ENCODE measurements around the gene IL19.
A peak's percentile ranks its signal among the peaks of the same experiment; 100 is the strongest.
"Not testable (repeated sequence)": the region's sequence is repeated elsewhere in the genome, so short reads cannot be mapped to it uniquely, and the experiment has no call there.

IL19 gene

DNA sequence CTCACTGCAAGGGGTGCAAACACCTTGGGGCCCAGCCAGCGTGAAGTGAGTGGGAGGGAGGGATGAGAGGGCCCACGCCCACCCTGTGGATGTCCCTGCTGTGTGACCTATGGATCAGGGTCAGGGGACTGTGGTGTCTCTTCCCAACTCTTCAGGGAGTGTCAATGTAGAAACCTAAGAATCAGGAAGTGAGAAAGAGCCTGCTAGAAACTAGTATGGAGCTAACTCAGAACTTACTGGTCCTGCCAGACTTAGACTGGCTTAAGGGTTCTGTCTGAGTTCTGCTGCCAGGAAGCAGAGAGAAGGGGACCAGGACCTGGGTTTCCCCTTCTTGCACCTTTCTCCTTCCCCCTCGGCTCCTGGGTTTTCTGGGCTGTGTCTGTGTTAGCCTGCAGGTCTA is 3.5 kb downstream of the IL19 start:
- no peaks in the 10 kb centered on the region for H3K27me3 ChIP-seq (replicated peaks; ENCODE audit: control insufficient read depth, insufficient read depth, low read length, poor library complexity, severe bottlenecking)
- no peak for DNase-seq

DNA sequence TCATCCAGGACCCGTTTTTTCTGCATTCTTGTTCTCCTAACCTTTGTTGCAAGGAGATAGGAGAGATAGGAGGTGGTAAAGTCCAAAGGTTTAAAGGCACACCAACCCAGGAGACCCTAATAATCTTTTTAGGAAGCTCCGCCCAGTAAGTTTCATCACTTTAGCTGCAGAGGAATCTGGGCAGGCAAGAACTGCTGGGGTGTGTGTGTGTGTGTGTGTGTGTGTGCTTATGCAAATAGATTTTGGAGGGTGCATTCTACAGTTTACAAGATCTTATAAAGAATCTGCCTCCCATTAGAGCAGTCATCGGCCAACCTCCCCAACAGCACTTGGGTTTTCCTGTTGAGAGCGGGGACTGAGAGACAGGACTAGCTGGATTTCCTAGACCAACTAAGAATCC is 5.7 kb downstream of the IL19 start:
- Histone ChIP-seq H3K4me1 (ENCODE audit: control insufficient read depth, insufficient read depth, low read length, poor library complexity, severe bottlenecking) (peaks cover 13% of the 10 kb centered on the region), H3K27ac (ENCODE audit: insufficient read depth, low read length, poor library complexity, severe bottlenecking) (no peak overlapping the region), H3K9me3 (ENCODE audit: control insufficient read depth, low read length) (no peaks in the 10 kb centered on the region), H3K4me3 (ENCODE audit: insufficient read depth, low read depth, low read length, poor library complexity, severe bottlenecking) (no peak overlapping the region), H3K36me3 (ENCODE audit: control insufficient read depth, insufficient read depth, low read length) (no peaks in the 10 kb centered on the region), H3K27me3 (replicated peaks; ENCODE audit: control insufficient read depth, insufficient read depth, low read length, poor library complexity, severe bottlenecking) (no peaks in the 10 kb centered on the region)
- no peak for DNase-seq

More for the DNA sequence above, 3.5 kb downstream of the IL19 start:
- no peaks in the 10 kb centered on the region for H3K36me3 ChIP-seq (ENCODE audit: control insufficient read depth, insufficient read depth, low read length)
- H3K4me1 ChIP-seq (ENCODE audit: control insufficient read depth, insufficient read depth, low read length, poor library complexity, severe bottlenecking) = peaks cover 34% of the 10 kb centered on the region
- no peaks in the 10 kb centered on the region for H3K9me3 ChIP-seq (ENCODE audit: control insufficient read depth, low read length)
- H3K27ac ChIP-seq (ENCODE audit: insufficient read depth, low read length, poor library complexity, severe bottlenecking) = no peak overlapping the region
- no peak overlapping the region for H3K4me3 ChIP-seq (ENCODE audit: insufficient read depth, low read depth, low read length, poor library complexity, severe bottlenecking)

DNA sequence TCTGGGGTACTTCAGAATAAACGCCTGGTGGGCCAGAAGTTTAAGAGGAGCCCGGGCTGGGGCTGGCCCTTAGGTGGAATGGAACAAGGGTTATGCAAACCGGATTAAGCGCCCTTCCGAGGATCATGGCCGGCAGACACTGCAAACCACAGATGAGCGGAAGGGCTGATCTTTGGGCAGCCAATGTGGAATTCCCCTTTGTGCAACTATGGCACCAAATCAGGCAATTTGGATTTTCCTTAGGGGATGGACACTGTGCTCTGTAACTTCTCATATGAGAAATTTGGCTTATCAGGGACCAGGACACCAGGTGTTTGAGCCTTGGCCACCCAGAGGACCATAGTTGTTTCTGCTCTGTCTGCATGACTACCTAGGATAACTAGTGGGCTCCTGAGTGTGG is 7.5 kb downstream of the IL19 start:
- Histone ChIP-seq H3K9me3 (ENCODE audit: control insufficient read depth, low read length) (no peaks in the 10 kb centered on the region), H3K4me3 (ENCODE audit: insufficient read depth, low read depth, low read length, poor library complexity, severe bottlenecking) (no peak overlapping the region), H3K27me3 (replicated peaks; ENCODE audit: control insufficient read depth, insufficient read depth, low read length, poor library complexity, severe bottlenecking) (no peaks in the 10 kb centered on the region), H3K36me3 (ENCODE audit: control insufficient read depth, insufficient read depth, low read length) (no peaks in the 10 kb centered on the region), H3K4me1 (ENCODE audit: control insufficient read depth, insufficient read depth, low read length, poor library complexity, severe bottlenecking) (no peaks in the 10 kb centered on the region), H3K27ac (ENCODE audit: insufficient read depth, low read length, poor library complexity, severe bottlenecking) (no peak overlapping the region)
- DNase-seq = no peak

DNA sequence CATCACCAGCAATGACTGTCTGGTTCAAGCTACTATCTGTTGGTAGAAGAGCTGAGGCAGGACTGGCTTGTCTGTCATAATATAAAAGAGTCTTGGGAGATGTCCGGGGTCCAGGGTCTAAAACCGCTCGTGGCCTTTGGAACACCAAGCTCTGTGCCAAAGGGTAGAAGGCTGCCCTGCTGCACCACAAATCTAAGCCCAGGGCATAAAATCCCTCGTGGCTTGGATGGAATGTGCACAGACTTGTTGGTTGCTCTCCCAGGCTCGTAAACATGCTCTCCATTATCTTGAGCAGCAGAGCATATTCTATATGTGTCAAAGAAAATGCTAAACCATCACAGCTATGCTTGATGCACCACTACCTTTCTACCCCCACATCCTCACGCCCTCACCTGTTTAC is 8.3 kb downstream of the IL19 start:
- not testable (repeated sequence) for H3K9me3 ChIP-seq (ENCODE audit: control insufficient read depth, low read length); H3K36me3 ChIP-seq (ENCODE audit: control insufficient read depth, insufficient read depth, low read length)

DNA sequence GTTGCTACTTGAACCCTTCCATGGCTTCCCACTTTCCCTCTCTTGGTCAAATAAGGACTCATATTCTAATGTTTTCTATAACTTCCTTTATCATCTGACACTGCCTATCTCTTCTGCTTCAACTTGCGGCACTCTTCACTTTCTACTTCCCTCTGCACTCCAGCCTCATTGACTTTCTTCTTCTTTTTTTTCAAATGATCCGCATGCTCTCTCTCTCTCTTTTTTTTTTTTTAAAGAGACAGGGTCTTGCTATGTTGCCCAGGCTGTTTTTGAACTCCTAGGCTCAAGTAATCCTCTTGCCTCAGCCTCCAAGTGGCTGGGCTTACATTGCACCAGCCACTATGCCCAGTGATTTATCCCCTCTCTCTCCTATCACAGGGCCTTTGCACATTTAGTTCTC is 9.1 kb downstream of the IL19 start:
- H3K36me3 ChIP-seq (ENCODE audit: control insufficient read depth, insufficient read depth, low read length) = no peaks in the 10 kb centered on the region
- no peak overlapping the region for H3K4me3 ChIP-seq (ENCODE audit: insufficient read depth, low read depth, low read length, poor library complexity, severe bottlenecking)
- H3K27me3 ChIP-seq (replicated peaks; ENCODE audit: control insufficient read depth, insufficient read depth, low read length, poor library complexity, severe bottlenecking) = no peaks in the 10 kb centered on the region
- no peaks in the 10 kb centered on the region for H3K9me3 ChIP-seq (ENCODE audit: control insufficient read depth, low read length)
- H3K27ac ChIP-seq (ENCODE audit: insufficient read depth, low read length, poor library complexity, severe bottlenecking) = no peak overlapping the region
- peaks cover 10% of the 10 kb centered on the region for H3K4me1 ChIP-seq (ENCODE audit: control insufficient read depth, insufficient read depth, low read length, poor library complexity, severe bottlenecking)
- DNase-seq = no peak

More for the DNA sequence above, 8.3 kb downstream of the IL19 start:
- not testable (repeated sequence) for H3K4me1 ChIP-seq (ENCODE audit: control insufficient read depth, insufficient read depth, low read length, poor library complexity, severe bottlenecking); H3K27ac ChIP-seq (ENCODE audit: insufficient read depth, low read length, poor library complexity, severe bottlenecking); H3K4me3 ChIP-seq (ENCODE audit: insufficient read depth, low read depth, low read length, poor library complexity, severe bottlenecking); DNase-seq; H3K27me3 ChIP-seq (replicated peaks; ENCODE audit: control insufficient read depth, insufficient read depth, low read length, poor library complexity, severe bottlenecking)

DNA sequence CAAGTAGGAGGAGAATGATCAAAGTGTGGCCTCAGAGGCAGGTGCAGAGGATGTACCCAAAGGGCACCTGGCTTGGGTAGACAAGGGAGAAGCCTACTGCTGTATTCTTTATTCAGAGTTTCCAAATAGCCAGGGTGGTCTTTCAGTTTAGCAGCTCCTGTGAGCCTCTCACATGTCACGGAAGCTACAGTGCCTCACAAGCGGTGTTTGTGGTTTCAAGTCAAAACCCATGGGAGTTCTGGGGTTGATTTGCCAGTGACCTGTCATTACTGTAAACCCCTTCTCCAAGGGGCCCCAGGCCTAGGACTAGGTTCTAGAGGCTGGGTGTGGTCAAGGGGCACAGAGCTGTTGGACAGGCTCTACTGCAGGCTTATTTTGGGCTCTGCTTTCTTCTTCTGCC is 11.9 kb downstream of the IL19 start:
- Histone ChIP-seq H3K27me3 (replicated peaks; ENCODE audit: control insufficient read depth, insufficient read depth, low read length, poor library complexity, severe bottlenecking) (no peaks in the 10 kb centered on the region), H3K4me1 (ENCODE audit: control insufficient read depth, insufficient read depth, low read length, poor library complexity, severe bottlenecking) (peaks cover 15% of the 10 kb centered on the region), H3K4me3 (ENCODE audit: insufficient read depth, low read depth, low read length, poor library complexity, severe bottlenecking) (no peak overlapping the region), H3K9me3 (ENCODE audit: control insufficient read depth, low read length) (no peaks in the 10 kb centered on the region), H3K27ac (ENCODE audit: insufficient read depth, low read length, poor library complexity, severe bottlenecking) (no peak overlapping the region), H3K36me3 (ENCODE audit: control insufficient read depth, insufficient read depth, low read length) (no peaks in the 10 kb centered on the region)
- no peak for DNase-seq

DNA sequence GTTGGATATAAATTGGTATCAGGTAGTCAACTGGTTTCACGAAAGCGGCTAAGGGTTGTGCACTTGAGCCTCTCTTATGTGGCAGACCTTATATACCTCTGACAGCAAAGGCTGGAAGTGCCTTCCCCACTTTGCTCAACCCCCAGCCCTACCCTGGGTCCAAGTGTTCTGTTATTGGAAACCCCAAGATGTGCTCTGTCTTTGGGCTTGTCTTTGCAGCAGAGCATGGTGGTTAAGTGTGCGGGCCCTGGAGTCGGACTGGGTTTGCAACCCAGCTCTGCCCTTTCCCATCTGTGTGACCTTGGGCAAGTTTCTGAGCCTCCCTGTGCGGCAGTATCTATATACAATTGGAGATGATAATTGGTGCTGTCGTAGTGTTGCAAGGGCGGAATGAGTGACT is 12.9 kb downstream of the IL19 start:
- no peaks in the 10 kb centered on the region for H3K36me3 ChIP-seq (ENCODE audit: control insufficient read depth, insufficient read depth, low read length)
- H3K4me3 ChIP-seq (ENCODE audit: insufficient read depth, low read depth, low read length, poor library complexity, severe bottlenecking) = no peak overlapping the region
- no peak overlapping the region for H3K27ac ChIP-seq (ENCODE audit: insufficient read depth, low read length, poor library complexity, severe bottlenecking)
- no peak for DNase-seq
- H3K4me1 ChIP-seq (ENCODE audit: control insufficient read depth, insufficient read depth, low read length, poor library complexity, severe bottlenecking) = peaks cover 15% of the 10 kb centered on the region
- no peaks in the 10 kb centered on the region for H3K27me3 ChIP-seq (replicated peaks; ENCODE audit: control insufficient read depth, insufficient read depth, low read length, poor library complexity, severe bottlenecking)
- H3K9me3 ChIP-seq (ENCODE audit: control insufficient read depth, low read length) = no peaks in the 10 kb centered on the region

DNA sequence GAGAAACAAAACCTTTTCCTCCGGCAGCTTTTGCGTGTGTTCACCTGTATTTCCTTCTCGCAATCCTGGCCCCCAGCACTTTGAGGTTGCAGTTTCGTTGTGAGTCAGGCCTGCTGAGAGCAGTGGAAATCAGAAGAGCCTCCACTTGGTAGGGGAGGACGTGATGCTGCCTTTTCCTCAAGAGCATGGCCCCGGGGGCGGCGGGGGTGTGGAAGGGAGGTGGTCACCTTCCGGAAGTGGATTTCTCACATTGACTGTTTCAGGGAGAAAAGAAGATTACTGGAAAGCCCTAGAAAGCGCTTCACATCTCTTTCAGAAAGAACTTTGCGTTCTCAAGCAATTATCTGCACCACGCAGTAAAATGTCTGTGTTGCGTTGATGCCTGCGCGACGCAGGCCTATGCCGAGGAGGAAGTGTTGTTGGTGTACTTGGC is 13.9 kb downstream of the IL19 start:
- Histone ChIP-seq H3K4me3 (ENCODE audit: insufficient read depth, low read depth, low read length, poor library complexity, severe bottlenecking) (peak overlapping the region; percentile 16), H3K27ac (ENCODE audit: insufficient read depth, low read length, poor library complexity, severe bottlenecking) (peak overlapping the region; percentile 12)
- peak; percentile 22 to 46 (median 36) for DNase-seq

DNA sequence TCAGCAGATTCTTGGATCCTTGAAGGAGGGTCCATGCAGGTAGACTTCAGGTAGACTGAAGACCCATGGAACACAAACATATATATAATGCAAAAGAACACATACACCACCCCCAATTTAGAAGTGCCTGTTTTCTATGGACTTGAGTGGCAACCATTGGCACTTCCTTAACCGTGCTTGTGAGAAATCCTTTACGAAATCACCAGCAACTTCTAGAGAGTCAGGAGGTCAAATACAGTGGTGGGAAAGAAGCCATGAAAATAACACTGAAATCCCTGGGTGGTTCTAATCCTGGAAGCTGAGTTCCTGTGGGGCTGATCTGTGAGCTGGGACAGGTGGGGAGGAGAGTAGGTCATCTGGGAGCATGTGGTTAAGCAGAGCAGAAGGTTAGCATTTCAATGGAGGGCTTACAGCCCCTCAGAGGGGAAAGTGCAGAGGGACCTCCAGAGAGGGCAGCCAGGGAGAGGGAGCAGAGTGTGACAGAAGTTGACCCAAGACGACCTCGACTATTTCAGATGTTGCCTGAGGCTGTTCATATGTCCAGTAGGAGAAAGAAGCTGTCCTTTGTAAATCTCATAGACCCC is 14.7 kb downstream of the IL19 start:
- Histone ChIP-seq H3K27ac (ENCODE audit: insufficient read depth, low read length, poor library complexity, severe bottlenecking) (no peak overlapping the region), H3K27me3 (replicated peaks; ENCODE audit: control insufficient read depth, insufficient read depth, low read length, poor library complexity, severe bottlenecking) (no peaks in the 10 kb centered on the region), H3K9me3 (ENCODE audit: control insufficient read depth, low read length) (no peaks in the 10 kb centered on the region), H3K36me3 (ENCODE audit: control insufficient read depth, insufficient read depth, low read length) (no peaks in the 10 kb centered on the region), H3K4me1 (ENCODE audit: control insufficient read depth, insufficient read depth, low read length, poor library complexity, severe bottlenecking) (peaks cover 15% of the 10 kb centered on the region), H3K4me3 (ENCODE audit: insufficient read depth, low read depth, low read length, poor library complexity, severe bottlenecking) (no peak overlapping the region)
- no peak for DNase-seq

More for the DNA sequence above, 13.9 kb downstream of the IL19 start:
- H3K9me3 ChIP-seq (ENCODE audit: control insufficient read depth, low read length) = no peaks in the 10 kb centered on the region
- no peaks in the 10 kb centered on the region for H3K27me3 ChIP-seq (replicated peaks; ENCODE audit: control insufficient read depth, insufficient read depth, low read length, poor library complexity, severe bottlenecking)
- peaks cover 15% of the 10 kb centered on the region for H3K4me1 ChIP-seq (ENCODE audit: control insufficient read depth, insufficient read depth, low read length, poor library complexity, severe bottlenecking)
- H3K36me3 ChIP-seq (ENCODE audit: control insufficient read depth, insufficient read depth, low read length) = no peaks in the 10 kb centered on the region

DNA sequence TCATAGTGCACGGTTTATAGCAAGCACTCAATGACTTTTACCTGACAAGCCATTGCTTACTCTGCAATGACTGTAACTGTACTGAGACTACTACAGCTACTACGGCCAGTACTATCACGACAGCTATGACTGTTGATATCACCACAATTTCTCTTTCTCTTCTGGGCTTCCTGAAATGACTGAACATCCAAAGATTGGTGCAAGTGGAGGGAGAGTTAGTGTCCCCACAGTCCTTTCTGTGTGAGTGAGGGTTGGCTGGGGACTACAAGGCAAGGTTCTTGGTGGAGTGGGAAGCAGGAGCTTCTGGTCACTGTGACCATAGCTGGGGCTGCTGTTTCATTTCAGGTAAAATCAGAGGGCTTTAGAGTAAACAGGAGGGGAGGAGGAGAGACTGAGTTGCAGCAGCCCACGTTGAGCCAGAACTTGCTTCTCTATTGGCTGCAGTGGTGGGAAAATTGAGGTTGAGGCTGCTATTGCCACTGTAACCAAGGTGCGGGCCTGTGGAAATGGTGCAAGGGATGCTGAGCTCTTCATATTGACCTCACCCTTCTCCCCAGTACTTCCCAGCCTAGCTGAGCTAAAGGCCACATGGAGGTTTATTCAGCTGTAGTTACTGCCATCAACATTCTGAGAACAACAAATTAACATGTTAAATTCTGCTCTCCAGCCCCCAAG is 15.8 kb downstream of the IL19 start:
- no peaks in the 10 kb centered on the region for H3K27me3 ChIP-seq (replicated peaks; ENCODE audit: control insufficient read depth, insufficient read depth, low read length, poor library complexity, severe bottlenecking)
- H3K9me3 ChIP-seq (ENCODE audit: control insufficient read depth, low read length) = no peaks in the 10 kb centered on the region
- DNase-seq = no peak
- H3K4me3 ChIP-seq (ENCODE audit: insufficient read depth, low read depth, low read length, poor library complexity, severe bottlenecking) = no peak overlapping the region
- no peaks in the 10 kb centered on the region for H3K36me3 ChIP-seq (ENCODE audit: control insufficient read depth, insufficient read depth, low read length)
- H3K4me1 ChIP-seq (ENCODE audit: control insufficient read depth, insufficient read depth, low read length, poor library complexity, severe bottlenecking) = peaks cover 20% of the 10 kb centered on the region
- H3K27ac ChIP-seq (ENCODE audit: insufficient read depth, low read length, poor library complexity, severe bottlenecking) = no peak overlapping the region

All from effector memory CD4-positive, alpha-beta T cell (primary cell).